Panc1 (cell line): ENCODE measurements around the gene NDUFB8. TPM values are rescaled to one million over a fixed set of nuclear protein-coding genes. Genes with fewer than 3 reads are reported as not detected.

Experiments used
- ATAC-seq: fragments of 200-7000 bp; cut with Tn5 transposase; 2 replicates; pipeline ENCODE4 v1.9.1; 2020; ENCODE audit warnings: mild to moderate bottlenecking, moderate library complexity
- BruUV-seq: library from RNA; stranded (reverse); fragments of 400-500 nt; replicated peaks from 2 replicates; lab custom pipeline; 2021; lab: Mats Ljungman, UMichigan
- CTCF ChIA-PET: fragments of 300-600 bp; sonication (Branson Sonifier 250); formaldehyde crosslinking; loops from one replicate; lab custom pipeline; 2022; ENCODE audit warnings: antibody characterized with exemption; lab: Charles Lee
- POLR2A ChIA-PET: fragments of 300-600 bp; sonication (Branson Sonifier 250); formaldehyde crosslinking; loops from one replicate; lab custom pipeline; 2022; ENCODE audit warnings: antibody characterized with exemption; lab: Charles Lee
- DNase-seq: peaks from one replicate; pipeline ENCODE4 v3.0.0-alpha.2; 2010; ENCODE audit warnings: low read depth, low spot score
- H3K27ac ChIP-seq: 2 replicates; pipeline ENCODE4 v1.5.1; 2011; ENCODE audit warnings: mild to moderate bottlenecking, low read length, inconsistent platforms
- H3K27me3 ChIP-seq: fragments of 200-500 bp; sonication (Bioruptor generic); 2 replicates; pipeline ENCODE4 v1.6.0; 2014; ENCODE audit warnings: low read length, inconsistent platforms; ENCODE audit not compliant: control insufficient read depth, insufficient read depth
- H3K36me3 ChIP-seq: fragments of 200-500 bp; sonication (Bioruptor generic); 2 replicates; pipeline ENCODE4 v1.5.1; 2014; ENCODE audit warnings: inconsistent platforms, mild to moderate bottlenecking, low read length, moderate library complexity; ENCODE audit not compliant: control insufficient read depth, insufficient read depth
- H3K4me1 ChIP-seq: 2 replicates; pipeline ENCODE4 v1.5.1; 2011; ENCODE audit warnings: inconsistent platforms, mild to moderate bottlenecking, low read length, moderate library complexity; ENCODE audit not compliant: control insufficient read depth, insufficient read depth
- H3K4me3 ChIP-seq, 2 experiments: 2 replicates each; pipeline ENCODE4 v1.5.1; 2011 to 2012; ENCODE audit warnings: low read depth in 2 of 2, low read length in 2 of 2, mild to moderate bottlenecking in 2 of 2, inconsistent platforms in 1 of 2, moderate library complexity in 1 of 2
- H3K9me3 ChIP-seq: fragments of 200-500 bp; sonication (Bioruptor generic); 2 replicates; pipeline ENCODE4 v1.5.1; 2014; ENCODE audit warnings: low read depth, mild to moderate bottlenecking, inconsistent platforms, low read length, moderate library complexity; ENCODE audit not compliant: control insufficient read depth, insufficient read depth
- CTCF ChIP-seq: fragments of 450-650 bp; IDR thresholded peaks from 2 replicates; pipeline ENCODE4 v1.5.1; 2017; ENCODE audit warnings: mild to moderate bottlenecking
- POLR2AphosphoS5 ChIP-seq: IDR thresholded peaks from 2 replicates; pipeline ENCODE4 v1.6.1; 2012; ENCODE audit warnings: mild to moderate bottlenecking, low read depth, low read length, moderate library complexity
- REST ChIP-seq, 2 experiments: IDR thresholded peaks; 2 replicates each; pipeline ENCODE4 v1.6.1; 2011 to 2012; ENCODE audit warnings: low read depth in 2 of 2, control low read depth in 1 of 2, low read length in 1 of 2, mild to moderate bottlenecking in 1 of 2, moderate library complexity in 1 of 2; ENCODE audit not compliant: insufficient read depth in 1 of 2
- SIN3A ChIP-seq: IDR thresholded peaks from 2 replicates; pipeline ENCODE4 v1.6.1; 2012; ENCODE audit warnings: low read depth, mild to moderate bottlenecking, low read length, moderate library complexity, borderline replicate concordance; ENCODE audit not compliant: insufficient read depth
- TCF7L2 ChIP-seq: IDR thresholded peaks from 2 replicates; pipeline ENCODE4 v1.6.1; 2011; ENCODE audit warnings: mild to moderate bottlenecking, low read depth, low read length, inconsistent platforms
- in situ Hi-C: cut with HindIII; loops from 2 replicates; pipeline ENCODE4 v1.10.0; 2016; ENCODE audit warnings: low sequenced_read_pairs, low pct_unique_long_range_greater_than_20kb
- intact Hi-C: fragments of 100-400 bp; cut with micrococcal nuclease; formaldehyde crosslinking; loops from one replicate; pipeline ENCODE4 v1.10.0; 2022; ENCODE audit not compliant: unreplicated experiment
- total RNA-seq: library from RNA; stranded (reverse); gene quantifications from one replicate; pipeline ENCODE4 v1.2.1, GENCODE V29; 2021; ENCODE audit not compliant: unreplicated experiment

The NDUFB8 gene
- total RNA-seq, 1 experiment from 2014 or later = 242 TPM

DNA sequence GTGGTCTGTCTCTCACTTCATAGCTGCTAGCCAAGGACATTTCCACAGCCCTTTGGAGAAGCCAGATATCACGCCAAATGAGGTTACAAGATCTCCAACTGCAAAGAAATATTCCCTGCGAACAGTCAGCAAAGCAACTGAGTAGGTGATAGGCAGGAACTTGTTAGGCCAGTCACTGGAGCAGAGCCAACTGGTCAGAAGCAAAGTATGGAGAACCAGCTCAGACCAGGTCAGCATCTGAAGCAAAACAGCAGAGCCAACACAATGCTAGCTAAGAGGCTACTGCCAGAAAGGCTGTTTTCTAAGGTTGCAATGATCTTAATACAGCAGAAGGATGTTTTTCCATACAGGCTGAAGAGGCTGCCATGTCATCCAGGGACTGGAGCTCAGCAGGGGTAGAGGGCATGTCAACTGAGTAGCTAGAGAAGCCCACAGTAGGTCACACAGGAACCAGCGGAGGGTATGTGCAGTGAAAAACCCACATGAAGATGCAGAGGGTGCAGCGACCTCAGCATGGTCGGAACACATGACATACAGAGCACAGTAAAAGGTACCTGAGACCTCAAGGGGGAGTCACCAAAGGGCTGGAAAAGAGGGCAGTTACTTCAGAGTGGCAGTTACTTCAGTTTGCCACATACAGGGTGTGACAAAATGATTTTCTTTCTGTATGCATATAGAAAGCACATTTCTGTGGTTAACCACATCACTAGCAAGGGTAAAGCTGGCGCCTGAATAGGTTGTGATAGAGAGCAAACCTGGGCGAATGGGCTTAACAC is 18.9 kb downstream of the NDUFB8 start:
- ATAC-seq (no peak), DNase-seq (no peak)
- H3K27me3 ChIP-seq = no peaks in the 10 kb centered on the region
- CTCF ChIA-PET = interaction anchor here (0.6 to 1.4 kb wide), 3 partner anchors 8 to 118 kb away, joined by 5 to 7 read pairs (median 5); no protein-coding TSS in a partner anchor
- H3K4me3 ChIP-seq = no peak overlapping the region
- H3K36me3 ChIP-seq = no peaks in the 10 kb centered on the region
- TF ChIP-seq POLR2AphosphoS5 (no peak), SIN3A (no peak), REST (IDR thresholded peaks at IDR 0.05; ENCODE audit: insufficient read depth in 1 of 2, low read depth in 2 of 2, low read length in 1 of 2) (no peak), TCF7L2 (no peak), CTCF (no peak)
- intact Hi-C loops (no loop called here), in situ Hi-C loops (no loop called here)
- no peak overlapping the region for H3K27ac ChIP-seq
- no peaks in the 10 kb centered on the region for H3K9me3 ChIP-seq
- H3K4me1 ChIP-seq = no peaks in the 10 kb centered on the region
- POLR2A ChIA-PET = no interaction called here
- BruUV-seq = no TSS peak

DNA sequence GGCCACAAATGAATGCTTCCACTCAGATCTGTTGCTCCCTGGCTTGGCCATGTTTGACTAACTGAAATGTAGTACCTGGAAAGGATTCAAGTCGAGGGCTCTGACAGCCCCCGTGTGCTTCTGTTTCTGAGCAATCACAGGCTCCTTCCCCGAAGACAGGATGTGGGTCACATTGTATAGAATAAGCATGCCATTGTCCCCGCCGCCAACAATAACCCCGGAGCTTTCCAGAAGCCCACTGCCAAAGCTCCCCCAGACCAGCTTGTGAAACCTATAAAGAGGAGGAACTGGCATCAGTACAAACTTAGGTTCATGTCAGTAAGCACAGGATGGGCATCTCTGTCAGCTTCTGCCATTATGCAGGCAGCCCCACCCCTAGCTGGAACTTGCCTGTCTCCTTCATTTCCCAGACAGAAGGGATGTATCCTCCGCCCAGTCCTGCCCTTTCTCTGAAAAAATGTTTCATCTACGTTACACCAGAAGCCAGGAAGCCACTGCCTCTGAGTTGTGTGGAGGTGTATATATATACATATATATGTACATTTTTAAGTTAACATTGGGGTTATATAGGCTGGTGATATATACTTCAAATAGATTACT is 20.3 kb downstream of the NDUFB8 start:
- Histone ChIP-seq H3K27me3 (no peaks in the 10 kb centered on the region), H3K4me3 (no peak overlapping the region), H3K4me1 (no peaks in the 10 kb centered on the region), H3K36me3 (no peaks in the 10 kb centered on the region), H3K27ac (no peak overlapping the region), H3K9me3 (no peaks in the 10 kb centered on the region)
- in situ Hi-C loops = no loop called here
- no TSS peak for BruUV-seq
- ATAC-seq = no peak
- intact Hi-C loops = loop anchor here (5.0 kb wide), 2 partner anchors 57 to 167 kb away; no protein-coding TSS in a partner anchor
- CTCF ChIA-PET = interaction anchor here (0.6 to 2.4 kb wide), 9 partner anchors 9 to 1458 kb away, joined by 3 to 14 read pairs (median 4); no protein-coding TSS in a partner anchor
- POLR2A ChIA-PET = no interaction called here
- DNase-seq = no peak
- TF ChIP-seq REST (IDR thresholded peaks at IDR 0.05; ENCODE audit: insufficient read depth in 1 of 2, low read depth in 2 of 2, low read length in 1 of 2) = no peak
- no peak for TF ChIP-seq TCF7L2
- no peak for TF ChIP-seq CTCF
- TF ChIP-seq POLR2AphosphoS5 = no peak
- TF ChIP-seq SIN3A = no peak
